H9 (cell line): ENCODE data around the gene LEFTY2. TPM values are rescaled to one million over a fixed set of nuclear protein-coding genes. Genes with fewer than 3 reads are reported as not detected.

Experiments used
- DNase-seq: peaks from one replicate; pipeline ENCODE4 v3.0.0-alpha.2; 2017
- H2AFZ ChIP-seq: one replicate; pipeline ENCODE4 v1.6.1; 2013; ENCODE audit warnings: mild to moderate bottlenecking, low read length, control low read depth, moderate library complexity
- H2AK5ac ChIP-seq: 2 replicates; pipeline ENCODE4 v1.6.1; 2013; ENCODE audit warnings: low read length, control low read depth, mixed read lengths; ENCODE audit not compliant: insufficient read length
- H2BK120ac ChIP-seq: one replicate; pipeline ENCODE4 v1.6.1; 2013; ENCODE audit warnings: low read depth, mild to moderate bottlenecking, low read length, control low read depth, inconsistent platforms; ENCODE audit not compliant: poor library complexity, severe bottlenecking
- H2BK12ac ChIP-seq: 2 replicates; pipeline ENCODE4 v1.6.1; 2013; ENCODE audit warnings: low read length, control low read depth, mixed read lengths, low read depth; ENCODE audit not compliant: insufficient read length
- H2BK15ac ChIP-seq: 2 replicates; pipeline ENCODE4 v1.6.1; 2013; ENCODE audit warnings: low read depth, low read length, control low read depth
- H2BK20ac ChIP-seq: one replicate; pipeline ENCODE4 v1.6.1; 2013; ENCODE audit warnings: low read depth, mild to moderate bottlenecking, low read length, control low read depth, inconsistent platforms; ENCODE audit not compliant: poor library complexity, severe bottlenecking
- H2BK5ac ChIP-seq: 2 replicates; pipeline ENCODE4 v1.6.1; 2013; ENCODE audit warnings: low read length, control low read depth, mixed read lengths; ENCODE audit not compliant: insufficient read length
- H3K14ac ChIP-seq: 2 replicates; pipeline ENCODE4 v1.6.1; 2013; ENCODE audit warnings: low read length, control low read depth; ENCODE audit not compliant: insufficient read depth
- H3K18ac ChIP-seq: 2 replicates; pipeline ENCODE4 v1.6.1; 2013; ENCODE audit warnings: low read depth, mild to moderate bottlenecking, mixed read lengths, low read length, control low read depth; ENCODE audit not compliant: insufficient read length
- H3K23ac ChIP-seq: 2 replicates; pipeline ENCODE4 v1.6.1; 2013; ENCODE audit warnings: low read length, control low read depth, mixed read lengths, low read depth; ENCODE audit not compliant: insufficient read length
- H3K23me2 ChIP-seq: 2 replicates; pipeline ENCODE4 v1.6.1; 2013; ENCODE audit warnings: low read depth, mild to moderate bottlenecking, mixed read lengths, low read length, control low read depth; ENCODE audit not compliant: insufficient read length, poor library complexity, severe bottlenecking
- H3K27ac ChIP-seq: 2 replicates; pipeline ENCODE4 v1.5.1; 2013; ENCODE audit warnings: low read length, control low read depth, mixed read lengths, low read depth; ENCODE audit not compliant: insufficient read length
- H3K27me3 ChIP-seq: 2 replicates; pipeline ENCODE4 v1.6.1; 2013; ENCODE audit warnings: low read length, control low read depth, inconsistent platforms; ENCODE audit not compliant: insufficient read depth
- H3K4ac ChIP-seq: 2 replicates; pipeline ENCODE4 v1.6.1; 2013; ENCODE audit warnings: low read depth, mild to moderate bottlenecking, control low read depth, inconsistent platforms, low read length, moderate library complexity
- H3K4me1 ChIP-seq: 2 replicates; pipeline ENCODE4 v1.6.1; 2013; ENCODE audit warnings: low read length, control low read depth, inconsistent platforms; ENCODE audit not compliant: insufficient read depth
- H3K4me2 ChIP-seq: 2 replicates; pipeline ENCODE4 v1.6.1; 2013; ENCODE audit warnings: low read length, control low read depth, mixed read lengths; ENCODE audit not compliant: insufficient read length, insufficient read depth
- H3K56ac ChIP-seq: 2 replicates; pipeline ENCODE4 v1.6.1; 2013; ENCODE audit warnings: low read depth, mild to moderate bottlenecking, mixed read lengths, low read length, control low read depth; ENCODE audit not compliant: insufficient read length
- H3K79me1 ChIP-seq: 2 replicates; pipeline ENCODE4 v1.6.1; 2013; ENCODE audit warnings: low read depth, mild to moderate bottlenecking, moderate library complexity, low read length, control low read depth, inconsistent platforms; ENCODE audit not compliant: insufficient read depth, poor library complexity, severe bottlenecking
- H3K79me2 ChIP-seq: 2 replicates; pipeline ENCODE4 v1.6.1; 2013; ENCODE audit warnings: low read length, control low read depth, inconsistent platforms; ENCODE audit not compliant: insufficient read depth
- H3K9ac ChIP-seq: 2 replicates; pipeline ENCODE4 v1.6.1; 2013; ENCODE audit warnings: low read length, control low read depth, mixed read lengths; ENCODE audit not compliant: insufficient read length; ENCODE audit errors: extremely low read depth
- H3K9me3 ChIP-seq: one replicate; pipeline ENCODE4 v1.6.1; 2013; ENCODE audit warnings: low read depth, low read length, inconsistent platforms; ENCODE audit not compliant: control insufficient read depth
- H3T11ph ChIP-seq: one replicate; pipeline ENCODE4 v1.6.1; 2013; ENCODE audit warnings: mild to moderate bottlenecking, low read length, control low read depth, inconsistent platforms
- H4K20me1 ChIP-seq: one replicate; pipeline ENCODE4 v1.6.1; 2013; ENCODE audit not compliant: control insufficient read depth, insufficient read length, insufficient read depth
- H4K5ac ChIP-seq: 2 replicates; pipeline ENCODE4 v1.6.1; 2013; ENCODE audit warnings: low read depth, mild to moderate bottlenecking, mixed read lengths, low read length, control low read depth; ENCODE audit not compliant: insufficient read length
- H4K8ac ChIP-seq: replicated peaks from 2 replicates; pipeline ENCODE4 v1.6.1; 2013; ENCODE audit warnings: low read length, control low read depth, mixed read lengths, low read depth; ENCODE audit not compliant: insufficient read length
- H4K91ac ChIP-seq: 2 replicates; pipeline ENCODE4 v1.6.1; 2013; ENCODE audit warnings: low read depth, mild to moderate bottlenecking, moderate library complexity, mixed read lengths, low read length, control low read depth; ENCODE audit not compliant: insufficient read length
- H3K27ac Mint-ChIP-seq, 3 experiments: 2 replicates in 2 of 3; 3 replicates in 1 of 3; pipeline ENCODE4 v1.8.0; 2020 to 2021; ENCODE audit warnings: mixed read lengths in 3 of 3, mild to moderate bottlenecking in 1 of 3, moderate library complexity in 1 of 3
- H3K27me3 Mint-ChIP-seq: 2 replicates; pipeline ENCODE4 v1.8.0; 2021; ENCODE audit warnings: low read depth, mild to moderate bottlenecking, moderate library complexity, mixed read lengths
- H3K36me3 Mint-ChIP-seq, 3 experiments: 2 replicates in 2 of 3; 3 replicates in 1 of 3; pipeline ENCODE4 v1.8.0; 2020 to 2021; ENCODE audit warnings: low read depth in 3 of 3, mixed read lengths in 3 of 3; ENCODE audit not compliant: insufficient read depth in 1 of 3
- H3K4me1 Mint-ChIP-seq, 2 experiments: 2 replicates each; pipeline ENCODE4 v1.8.0; 2020; ENCODE audit warnings: mixed read lengths in 2 of 2
- H3K4me3 Mint-ChIP-seq, 2 experiments: 2 replicates in 1 of 2; 3 replicates in 1 of 2; pipeline ENCODE4 v1.8.0; 2020 to 2021; ENCODE audit warnings: mild to moderate bottlenecking in 2 of 2, mixed read lengths in 2 of 2, moderate library complexity in 1 of 2
- H3K9me3 Mint-ChIP-seq, 2 experiments: 2 replicates in 1 of 2; 3 replicates in 1 of 2; pipeline ENCODE4 v1.8.0; 2020; ENCODE audit warnings: mild to moderate bottlenecking in 2 of 2, mixed read lengths in 2 of 2, moderate library complexity in 1 of 2
- CTCF ChIP-seq: fragments of 200-600 bp; sonication (generic); conservative IDR thresholded peaks from 3 replicates; pipeline ENCODE4 v1.8.0; 2021; ENCODE audit warnings: antibody characterized with exemption, mild to moderate bottlenecking
- WGBS: extraction: QIAGEN DNeasy Blood & Tissue Kit; methylation state at CpG from one replicate; pipeline ENCODE4 v1.1.7; 2013; ENCODE audit warnings: missing lambda C conversion rate, low lambda C conversion rate, mixed read lengths; ENCODE audit not compliant: insufficient read length; ENCODE audit errors: extremely low coverage; 5-methylcytosine and 5-hydroxymethylcytosine counted together
- total RNA-seq: library from RNA; stranded (reverse); gene quantifications from 2 replicates; pipeline ENCODE4 v1.2.1, GENCODE V29; 2021

LEFTY2 gene
- total RNA-seq, 1 experiment from 2014 or later: 16.3 TPM

GRCh38 chr1:225888898-225889601 is 52.0 kb downstream of the LEFTY2 start, which contains the start of gene LEFTY1:
TSS of gene LEFTY1 (minus strand) at chr1:225889146. CDS start at chr1:225889066, 80 bp downstream.
- Histone ChIP-seq H4K20me1 (no peaks in the 10 kb centered on the region), H2BK20ac (no peak within 1 kb of the TSS), H3K27me3 (no peaks in the 10 kb centered on the region), H3K4ac (no peak within 1 kb of the TSS), H3K18ac (peak within 1 kb of the TSS; percentile 27), H3K9me3 (no peaks in the 10 kb centered on the region), H3K23ac (no peak within 1 kb of the TSS), H3K9ac (peak within 1 kb of the TSS; percentile 86), H3K23me2 (no peaks in the 10 kb centered on the region), H3K4me1 (peaks cover 3% of the 10 kb centered on the region; the same call in 1 of the 2 replicates), H3K79me1 (no peaks in the 10 kb centered on the region), H4K91ac (no peak within 1 kb of the TSS), H2BK15ac (no peak within 1 kb of the TSS), H3K14ac (no peak within 1 kb of the TSS), H2BK120ac (no peak within 1 kb of the TSS), H3K27ac (no peak within 1 kb of the TSS), H3K79me2 (peaks cover 2% of the 10 kb centered on the region; the same call in 1 of the 2 replicates), H2AFZ (no peak within 1 kb of the TSS), H2BK12ac (no peak within 1 kb of the TSS), H3T11ph (peak within 1 kb of the TSS; percentile 77), H4K8ac (peak within 1 kb of the TSS; percentile 21), H3K4me2 (peak within 1 kb of the TSS; percentile 36), H3K56ac (no peak within 1 kb of the TSS), H4K5ac (no peak within 1 kb of the TSS), H2AK5ac (no peak within 1 kb of the TSS), H2BK5ac (no peak within 1 kb of the TSS)
- peak; percentile 84 for DNase-seq
- TF ChIP-seq CTCF: no peak
- Mint-ChIP-seq H3K27me3 (peaks cover 2% of the 10 kb centered on the region; the same call in 1 of the 2 replicates), H3K27ac (peak within 1 kb of the TSS; percentile 44 to 96 (median 64); a peak in 4 of 7 replicates), H3K36me3 (peaks cover 0 to 13% (median 0%) of the 10 kb centered on the region in 3 experiments; a peak in 5 of 7 replicates), H3K4me1 (peaks cover 39 to 40% of the 10 kb centered on the region in 2 experiments), H3K4me3 (peak within 1 kb of the TSS; percentile 70 to 75), H3K9me3 (no peaks in the 10 kb centered on the region; a peak in 1 of 5 replicates)
- WGBS: no CpG with 5 or more reads among the region's 11 CpGs
